ENCODE data around the gene SEMA4B.

SEMA4B gene

DNA sequence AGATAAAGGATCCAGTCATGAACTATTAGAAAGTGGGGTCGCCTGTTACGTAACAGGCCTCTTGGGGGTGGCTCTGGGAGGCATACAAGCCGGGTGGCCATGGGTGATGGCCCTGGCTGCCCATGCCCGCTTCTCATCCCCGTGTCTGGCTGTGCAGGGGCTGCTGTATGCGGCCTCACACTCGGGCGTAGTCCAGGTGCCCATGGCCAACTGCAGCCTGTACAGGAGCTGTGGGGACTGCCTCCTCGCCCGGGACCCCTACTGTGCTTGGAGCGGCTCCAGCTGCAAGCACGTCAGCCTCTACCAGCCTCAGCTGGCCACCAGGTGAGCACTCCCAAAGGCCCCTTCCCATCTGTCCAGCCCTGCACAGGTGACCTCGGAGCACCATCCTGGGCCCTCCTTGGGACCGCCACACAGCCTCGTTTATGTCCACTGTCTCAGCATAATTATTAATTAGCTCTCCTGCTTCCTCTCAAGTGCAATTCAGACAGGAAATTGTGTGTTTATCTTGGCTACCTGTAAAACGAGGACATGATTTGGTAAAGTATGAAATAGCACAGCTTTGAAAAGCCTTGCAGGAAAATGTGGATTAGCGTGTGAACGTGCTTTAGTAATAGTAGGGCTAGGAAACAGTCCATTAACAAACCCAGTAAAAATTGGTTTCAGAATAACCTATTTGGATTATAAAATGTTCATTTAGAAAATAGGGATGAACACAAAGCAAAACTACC lies 24.5 kb downstream of the SEMA4B start:
- DNase-seq (ENCODE audit: low read depth): no peak

DNA sequence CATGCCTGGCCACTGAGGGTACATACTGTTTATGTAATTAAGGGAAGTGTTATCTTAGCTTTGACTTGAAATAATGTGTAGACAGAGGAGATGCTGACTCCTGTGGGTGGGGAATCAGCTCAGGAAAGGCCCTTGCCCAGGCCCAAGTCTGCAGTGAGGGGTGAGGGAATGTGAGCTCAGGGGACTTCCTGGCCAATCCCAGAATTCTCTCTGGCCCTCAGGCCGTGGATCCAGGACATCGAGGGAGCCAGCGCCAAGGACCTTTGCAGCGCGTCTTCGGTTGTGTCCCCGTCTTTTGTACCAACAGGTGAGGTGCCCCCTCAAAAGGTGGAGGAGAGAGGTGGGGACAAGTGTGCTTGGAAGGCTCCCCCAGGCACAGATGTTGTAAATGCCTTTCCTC lies 26.2 kb downstream of the SEMA4B start:
- no peak for DNase-seq (ENCODE audit: low read depth)

DNA sequence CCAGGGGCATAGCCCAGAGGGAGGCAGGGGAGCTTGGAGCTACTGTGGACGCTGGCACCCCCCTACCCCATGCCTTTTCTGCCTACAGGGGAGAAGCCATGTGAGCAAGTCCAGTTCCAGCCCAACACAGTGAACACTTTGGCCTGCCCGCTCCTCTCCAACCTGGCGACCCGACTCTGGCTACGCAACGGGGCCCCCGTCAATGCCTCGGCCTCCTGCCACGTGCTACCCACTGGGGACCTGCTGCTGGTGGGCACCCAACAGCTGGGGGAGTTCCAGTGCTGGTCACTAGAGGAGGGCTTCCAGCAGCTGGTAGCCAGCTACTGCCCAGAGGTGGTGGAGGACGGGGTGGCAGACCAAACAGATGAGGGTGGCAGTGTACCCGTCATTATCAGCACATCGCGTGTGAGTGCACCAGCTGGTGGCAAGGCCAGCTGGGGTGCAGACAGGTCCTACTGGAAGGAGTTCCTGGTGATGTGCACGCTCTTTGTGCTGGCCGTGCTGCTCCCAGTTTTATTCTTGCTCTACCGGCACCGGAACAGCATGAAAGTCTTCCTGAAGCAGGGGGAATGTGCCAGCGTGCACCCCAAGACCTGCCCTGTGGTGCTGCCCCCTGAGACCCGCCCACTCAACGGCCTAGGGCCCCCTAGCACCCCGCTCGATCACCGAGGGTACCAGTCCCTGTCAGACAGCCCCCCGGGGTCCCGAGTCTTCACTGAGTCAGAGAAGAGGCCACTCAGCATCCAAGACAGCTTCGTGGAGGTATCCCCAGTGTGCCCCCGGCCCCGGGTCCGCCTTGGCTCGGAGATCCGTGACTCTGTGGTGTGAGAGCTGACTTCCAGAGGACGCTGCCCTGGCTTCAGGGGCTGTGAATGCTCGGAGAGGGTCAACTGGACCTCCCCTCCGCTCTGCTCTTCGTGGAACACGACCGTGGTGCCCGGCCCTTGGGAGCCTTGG lies 27.0 kb downstream of the SEMA4B start:
- no peak for DNase-seq (ENCODE audit: low read depth)

DNA sequence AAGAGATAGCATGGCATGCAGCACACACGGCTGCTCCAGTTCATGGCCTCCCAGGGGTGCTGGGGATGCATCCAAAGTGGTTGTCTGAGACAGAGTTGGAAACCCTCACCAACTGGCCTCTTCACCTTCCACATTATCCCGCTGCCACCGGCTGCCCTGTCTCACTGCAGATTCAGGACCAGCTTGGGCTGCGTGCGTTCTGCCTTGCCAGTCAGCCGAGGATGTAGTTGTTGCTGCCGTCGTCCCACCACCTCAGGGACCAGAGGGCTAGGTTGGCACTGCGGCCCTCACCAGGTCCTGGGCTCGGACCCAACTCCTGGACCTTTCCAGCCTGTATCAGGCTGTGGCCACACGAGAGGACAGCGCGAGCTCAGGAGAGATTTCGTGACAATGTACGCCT lies 27.8 kb downstream of the SEMA4B start:
- no peak for DNase-seq (ENCODE audit: low read depth)

DNA sequence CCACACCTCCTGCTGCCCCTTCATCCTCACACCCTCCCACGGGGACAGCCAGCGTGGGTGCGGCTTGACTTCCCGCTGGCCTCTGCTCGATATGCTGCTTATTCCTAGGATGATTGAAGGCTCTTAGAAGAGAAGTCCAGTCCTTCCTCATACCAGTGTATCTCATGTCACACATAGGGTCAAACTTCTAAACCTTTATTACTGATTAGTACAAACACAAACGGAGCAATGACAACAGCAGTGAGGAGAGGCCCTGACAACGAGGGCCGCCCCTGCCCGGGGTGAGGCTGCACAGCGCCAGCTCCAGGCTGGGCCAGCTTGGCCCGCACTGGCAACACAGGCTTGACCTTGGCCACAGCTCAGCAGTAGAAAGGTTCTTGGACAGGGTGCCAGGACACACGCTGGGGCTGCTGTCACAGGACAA lies 29.0 kb downstream of the SEMA4B start:
- DNase-seq (ENCODE audit: low read depth): no peak

DNA sequence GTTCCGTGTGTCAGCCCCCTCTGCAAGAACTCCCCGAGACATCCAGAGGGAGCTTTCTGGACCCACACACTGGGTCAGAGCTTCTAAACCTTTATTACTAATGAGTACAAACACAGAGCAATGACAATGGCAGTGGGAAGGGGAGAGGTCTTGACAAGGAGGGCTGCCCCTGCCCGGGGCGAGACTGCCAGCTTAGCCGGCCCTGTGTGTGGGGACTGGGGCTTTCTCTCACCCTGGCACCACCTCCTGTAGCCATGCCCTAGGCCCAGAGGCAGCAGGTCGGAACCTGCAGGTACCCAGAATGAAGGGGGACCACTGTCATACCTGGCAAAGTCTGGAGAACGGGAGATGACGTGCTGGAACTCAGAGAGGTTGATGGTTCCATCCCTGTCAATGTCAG lies 29.5 kb downstream of the SEMA4B start:
- no peak for DNase-seq (ENCODE audit: low read depth)

DNA sequence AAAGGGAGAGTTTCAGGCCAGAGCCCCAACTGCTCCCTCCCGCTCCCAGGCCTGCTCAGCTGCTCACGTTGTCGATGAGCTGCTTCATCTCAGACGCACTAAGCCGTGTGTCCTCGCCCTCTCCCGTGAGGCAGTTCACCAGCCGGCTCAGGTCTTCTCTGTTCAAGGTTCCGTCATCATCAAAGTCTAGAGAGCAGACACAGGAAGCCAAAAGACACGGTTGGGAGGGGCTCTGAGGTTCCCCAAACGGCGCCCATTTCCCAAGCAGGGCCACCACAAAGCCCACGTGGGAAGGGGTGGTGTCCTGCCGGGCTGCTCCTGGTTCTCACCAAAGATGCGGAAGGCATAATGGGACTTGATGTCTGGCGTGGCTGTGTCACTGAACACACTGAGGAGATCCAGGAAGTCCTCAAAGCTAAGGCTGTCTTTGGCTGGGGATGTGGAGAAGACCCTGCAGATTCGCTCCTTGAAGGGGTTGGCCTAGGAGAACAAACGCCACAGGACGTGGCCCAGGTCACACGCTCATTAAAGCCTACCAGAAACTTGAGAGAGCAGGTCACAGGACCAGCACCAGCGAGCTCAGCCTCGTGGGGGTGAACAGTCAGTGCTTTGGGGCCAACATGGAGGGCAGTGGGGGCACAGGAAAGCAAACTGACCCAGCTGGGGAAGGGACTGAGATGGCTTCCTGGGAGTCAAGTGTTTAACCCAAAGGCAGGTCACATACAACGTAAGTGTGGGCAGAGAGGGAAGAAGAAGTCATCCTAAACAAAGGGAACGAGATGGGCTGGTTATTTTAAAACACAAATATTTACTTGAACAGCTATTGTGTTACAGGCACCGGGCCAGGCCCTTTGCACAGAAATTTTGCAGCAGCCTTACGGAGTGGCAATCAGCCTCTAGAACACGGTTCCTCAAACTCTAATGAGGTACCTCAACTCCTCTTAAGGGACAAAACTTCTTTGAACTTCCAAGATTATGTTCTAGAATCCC lies 30.2 kb downstream of the SEMA4B start:
- peak; percentile 20 for DNase-seq (ENCODE audit: low read depth)

DNA sequence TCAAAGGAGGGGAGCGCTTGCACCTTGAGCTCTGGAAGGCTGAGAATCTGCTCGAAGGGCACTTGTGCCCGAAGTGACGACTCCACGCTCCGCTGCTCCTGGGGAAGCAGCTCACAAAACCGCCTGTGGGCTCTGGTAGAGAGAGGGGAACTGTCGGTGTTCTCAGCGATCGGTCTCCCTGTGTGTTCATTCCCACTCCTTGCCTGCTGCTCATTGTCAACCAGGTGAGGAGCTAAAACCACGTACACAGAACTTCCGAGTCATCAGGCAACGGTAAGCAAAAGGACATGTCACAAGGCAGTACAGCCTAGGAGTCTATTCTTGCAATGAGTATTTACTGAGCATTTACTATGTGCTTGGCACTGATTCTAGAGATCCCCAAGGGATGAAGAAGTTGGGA lies 31.1 kb downstream of the SEMA4B start:
- no peak for DNase-seq (ENCODE audit: low read depth)

DNA sequence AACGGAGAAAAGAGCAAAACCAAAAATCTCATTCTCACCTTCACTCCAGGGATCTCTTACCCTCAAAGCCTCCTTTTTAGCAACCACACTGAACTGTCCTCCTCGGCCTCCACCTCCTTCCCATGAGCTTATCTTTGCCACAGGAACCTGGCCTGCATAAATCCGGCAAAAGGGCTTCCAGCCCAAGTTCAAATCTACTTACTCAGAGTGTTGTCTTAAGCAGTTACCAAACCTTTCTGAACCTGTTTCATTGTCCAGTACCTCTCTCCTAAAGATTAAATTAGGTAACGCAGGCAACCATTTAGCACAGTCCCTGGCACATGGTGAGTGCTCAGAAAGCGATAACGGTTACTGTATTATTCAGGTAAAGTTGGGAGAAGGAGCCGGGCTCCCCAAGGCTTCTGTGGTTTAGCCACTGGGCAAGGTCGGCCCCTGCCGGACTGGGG lies 31.8 kb downstream of the SEMA4B start:
- no peak for DNase-seq (ENCODE audit: low read depth)

DNA sequence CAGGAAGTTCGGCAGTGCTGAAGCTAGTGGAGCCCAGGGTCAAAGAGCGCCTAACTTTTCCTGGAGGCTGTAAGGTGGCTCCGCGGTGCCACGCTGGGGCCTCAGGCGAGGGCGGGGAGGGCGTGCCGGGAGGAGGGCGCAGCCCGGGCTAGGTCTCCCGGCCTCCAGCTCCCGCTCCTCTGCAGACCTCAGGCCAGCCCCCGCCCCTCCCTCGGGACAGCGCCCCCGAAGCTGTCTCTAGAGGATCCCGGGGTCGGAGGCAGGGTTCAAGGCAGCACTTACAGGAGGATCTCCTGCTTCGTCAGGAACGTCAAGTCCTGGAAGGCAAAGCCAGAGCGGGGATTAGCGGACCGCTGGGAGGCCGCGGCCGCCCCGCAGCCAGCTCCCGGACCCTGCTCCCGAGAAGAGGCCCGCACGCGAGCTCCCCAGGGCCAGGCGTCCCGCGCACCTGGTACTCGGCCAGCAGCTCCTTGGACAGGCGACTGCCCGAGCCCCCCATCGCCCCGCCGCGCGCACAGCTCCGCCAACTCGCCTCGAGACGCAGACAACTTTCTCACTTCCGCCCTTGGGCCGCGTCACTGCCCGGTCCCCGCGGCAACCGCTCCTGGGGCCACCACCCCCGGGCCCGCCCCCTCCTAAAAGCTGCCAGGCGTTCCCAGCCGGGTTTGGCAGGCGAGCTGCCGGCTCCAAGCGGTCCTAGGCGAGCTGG lies 32.4 kb downstream of the SEMA4B start, which contains the start of gene CIB1:
Gene CIB1 (minus strand): TSS at position 555 of the 709 bp plus-strand sequence. CDS start 56 bp downstream, at position 499.
- DNase-seq (ENCODE audit: low read depth): peak; percentile 23

DNA sequence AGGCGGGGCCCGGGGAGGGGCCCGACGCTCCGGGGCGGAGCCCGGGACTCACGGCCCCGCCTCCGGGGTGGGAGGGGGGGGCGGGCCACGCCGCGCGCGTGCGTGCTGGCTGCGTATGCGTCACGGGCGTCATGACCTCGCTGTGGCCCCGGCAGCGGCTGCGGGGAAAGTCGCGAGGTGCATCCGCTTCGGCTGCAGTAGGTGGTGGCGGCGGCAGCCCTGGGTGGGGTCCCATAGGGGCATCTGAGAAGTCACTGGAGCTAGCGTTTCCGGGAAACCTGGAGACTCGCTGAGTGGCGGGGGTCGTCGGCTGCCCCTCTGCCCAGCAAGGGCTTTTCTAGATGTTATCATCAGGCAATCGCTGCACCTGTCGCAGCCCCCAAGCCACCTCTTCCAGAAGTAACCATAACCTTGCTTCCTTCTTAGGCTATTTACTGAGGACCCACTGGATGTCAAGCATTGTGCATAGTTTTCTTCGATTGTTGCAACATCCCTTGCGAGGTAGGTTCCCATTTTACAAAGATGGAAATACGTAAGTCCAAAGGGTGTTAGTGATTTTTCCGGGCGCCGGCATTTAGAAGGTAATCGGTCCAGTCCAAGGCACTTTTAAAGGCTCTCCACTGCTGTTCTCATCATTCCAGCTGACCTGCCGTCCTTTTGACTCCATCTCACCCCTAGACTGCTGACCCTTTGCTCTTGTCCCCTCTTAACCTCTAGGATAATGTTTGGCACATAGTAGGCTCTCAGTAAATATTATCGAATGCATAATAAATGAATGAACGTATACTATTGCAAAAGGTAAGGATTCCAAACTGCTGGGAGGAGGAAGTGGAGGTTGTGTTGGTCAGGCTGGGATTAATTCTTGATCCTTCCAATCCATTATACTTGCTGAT lies 33.2 kb downstream of the SEMA4B start, which contains the start of gene GDPGP1:
Gene GDPGP1 (plus strand): TSS at position 114 of the 893 bp plus-strand sequence. CDS start 6,700 bp downstream, outside the sequence.
- peak; percentile 89 for DNase-seq (ENCODE audit: low read depth)

DNA sequence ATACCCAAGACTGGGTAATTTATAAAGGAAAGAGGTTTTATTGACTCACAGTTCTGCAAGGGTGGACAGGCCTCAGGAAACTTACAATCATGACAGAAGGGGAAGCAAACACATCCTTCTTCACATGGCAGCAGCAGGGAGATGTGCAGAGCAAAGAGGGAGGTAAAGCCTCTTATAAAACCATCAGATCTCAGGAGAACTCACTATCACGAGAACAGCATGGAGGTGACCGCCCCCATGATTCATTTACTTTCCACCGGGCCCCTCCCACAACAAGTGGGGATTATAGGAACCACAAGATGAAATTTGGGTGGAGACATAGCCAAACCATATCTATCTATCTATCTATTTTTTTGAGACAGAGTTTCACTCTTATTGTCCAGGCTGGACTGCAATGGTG lies 38.2 kb downstream of the SEMA4B start:
- no peak for DNase-seq (ENCODE audit: low read depth)

DNA sequence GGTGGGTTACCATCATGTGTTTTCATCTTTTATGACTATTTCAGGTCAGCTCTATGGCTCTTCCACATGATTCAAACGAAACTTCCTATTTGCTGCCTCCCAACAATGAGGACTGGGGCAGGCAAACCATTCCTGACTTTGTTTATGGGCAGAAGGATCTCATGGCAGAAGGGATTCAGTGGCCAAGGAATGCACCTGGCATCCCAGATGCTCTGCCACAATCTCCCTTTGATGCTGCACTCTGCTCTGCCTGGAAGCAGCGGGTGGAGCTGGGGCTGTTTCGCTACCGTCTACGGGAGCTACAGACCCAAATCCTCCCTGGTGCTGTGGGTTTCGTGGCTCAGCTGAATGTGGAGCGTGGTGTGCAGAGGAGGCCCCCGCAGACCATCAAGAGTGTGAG lies 39.7 kb downstream of the SEMA4B start:
- DNase-seq (ENCODE audit: low read depth): no peak

DNA sequence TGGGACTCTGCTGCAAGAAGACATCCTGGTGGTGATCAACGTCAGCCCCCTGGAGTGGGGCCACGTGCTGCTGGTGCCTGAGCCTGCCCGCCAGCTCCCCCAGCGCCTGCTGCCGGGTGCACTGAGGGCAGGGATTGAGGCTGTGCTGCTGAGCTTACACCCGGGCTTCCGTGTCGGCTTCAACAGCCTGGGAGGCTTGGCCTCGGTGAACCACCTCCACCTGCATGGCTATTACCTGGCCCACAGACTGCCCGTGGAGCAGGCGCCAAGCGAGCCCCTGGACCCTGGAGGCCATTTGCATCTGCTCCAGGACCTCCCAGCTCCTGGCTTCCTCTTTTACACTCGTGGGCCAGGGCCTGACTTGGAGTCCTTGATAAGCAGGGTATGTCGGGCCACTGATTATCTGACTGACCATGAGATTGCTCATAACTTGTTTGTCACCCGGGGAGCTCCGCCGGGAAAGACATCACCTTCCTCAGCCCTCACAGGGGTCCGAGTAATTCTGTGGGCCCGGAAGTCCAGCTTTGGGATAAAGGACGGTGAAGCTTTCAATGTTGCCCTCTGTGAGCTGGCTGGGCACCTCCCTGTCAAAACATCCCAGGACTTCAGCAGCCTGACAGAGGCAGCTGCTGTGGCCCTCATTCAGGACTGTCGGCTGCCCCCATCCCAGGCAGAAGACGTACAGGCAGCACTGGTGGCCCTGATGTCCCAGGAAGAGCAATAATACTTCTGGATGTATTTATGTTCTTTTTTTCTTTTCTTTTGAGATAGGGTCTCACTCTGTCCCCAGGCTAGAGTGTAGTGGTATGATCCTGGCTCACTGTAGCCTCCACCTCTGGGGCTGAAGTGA lies 40.4 kb downstream of the SEMA4B start:
- no peak for DNase-seq (ENCODE audit: low read depth)

DNA sequence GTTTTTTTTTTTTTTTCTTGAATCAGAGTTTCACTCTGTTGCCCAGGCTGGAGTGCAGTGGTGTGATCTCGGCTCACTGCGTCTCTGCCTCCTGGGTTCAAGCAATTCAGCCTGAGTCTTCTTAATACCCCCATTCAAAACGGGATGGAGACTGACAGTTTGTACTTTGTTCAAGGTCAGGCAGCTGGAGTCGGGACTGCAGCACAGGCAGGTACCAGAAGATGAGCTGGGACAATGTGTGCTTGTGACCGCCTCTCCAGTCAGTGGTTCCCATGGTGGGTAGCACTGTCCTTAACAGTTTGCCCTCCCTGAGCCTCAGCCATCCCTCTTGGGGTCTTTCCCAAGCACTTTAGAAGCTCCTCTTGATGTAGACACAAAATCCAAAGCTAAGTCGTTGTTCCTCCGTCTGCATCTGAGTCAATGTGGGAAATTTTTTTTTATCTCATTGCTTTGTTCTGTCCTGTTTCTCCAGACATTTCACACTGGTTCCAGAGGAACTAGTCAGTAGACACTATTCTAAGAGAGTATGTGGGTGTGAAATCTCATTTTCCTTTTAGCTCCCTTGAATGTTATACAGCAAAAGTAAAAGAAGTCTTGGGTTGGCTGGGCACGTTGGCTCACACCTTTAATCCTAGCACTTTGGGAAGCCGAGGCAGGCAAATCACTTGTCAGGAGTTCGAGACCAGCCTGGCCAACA lies 43.0 kb downstream of the SEMA4B start:
- DNase-seq (ENCODE audit: low read depth): no peak

DNA sequence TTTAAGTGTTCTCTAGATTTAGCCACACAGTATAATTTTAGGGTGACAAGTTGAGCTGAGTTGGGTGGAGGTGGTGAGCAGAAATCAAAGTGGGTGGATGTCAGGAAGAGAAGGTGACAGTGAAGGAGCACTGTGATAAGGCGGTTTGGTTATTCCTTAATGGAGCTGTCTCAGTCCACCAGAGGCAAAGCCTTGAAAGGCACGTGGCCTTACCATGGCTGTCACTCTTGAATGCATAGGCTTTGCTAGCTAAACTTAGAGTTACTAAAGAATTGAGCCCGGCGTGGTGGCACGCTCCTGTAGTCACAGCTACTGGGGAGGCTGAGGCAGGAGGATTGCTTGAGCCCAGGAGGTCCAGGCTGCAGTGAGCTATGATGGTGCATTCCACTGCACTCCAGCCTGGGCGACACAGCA lies 47.7 kb downstream of the SEMA4B start:
- no peak for DNase-seq (ENCODE audit: low read depth)

DNA sequence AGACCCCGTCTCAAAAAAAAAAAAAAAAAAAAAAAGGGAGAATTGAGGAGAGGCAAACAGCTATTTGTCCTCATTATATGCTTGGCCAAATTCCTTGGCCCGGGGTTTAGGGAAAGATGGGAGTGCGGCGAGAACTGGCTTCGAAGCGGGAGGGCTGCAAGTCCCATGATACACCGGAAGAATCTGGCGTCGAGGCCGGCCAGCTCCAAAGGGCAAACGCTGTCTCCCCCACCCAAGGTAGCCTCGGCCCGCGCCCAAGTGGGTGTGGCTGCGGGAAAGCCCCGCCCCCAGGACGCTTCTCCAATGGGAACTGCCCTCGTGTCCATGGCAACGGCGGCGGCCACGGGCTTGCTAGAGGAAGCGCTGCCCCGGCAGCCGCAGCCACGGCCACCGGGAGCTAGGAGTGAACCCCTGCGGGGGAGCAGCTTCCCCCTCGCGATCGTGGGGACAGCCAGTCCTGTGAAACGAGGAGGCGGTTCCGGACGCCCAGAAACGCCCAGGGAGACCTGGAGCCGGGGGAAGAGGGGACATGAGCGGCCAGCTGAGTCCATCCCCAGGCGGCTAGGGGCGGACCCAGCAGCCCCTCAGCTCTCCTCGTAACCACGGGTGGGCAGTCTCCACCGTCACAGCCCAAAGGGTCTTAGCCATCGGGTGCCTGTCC lies 48.2 kb downstream of the SEMA4B start, which contains the start of gene TTLL13:
Gene TTLL13 (plus strand): TSS at position 354 of the 661 bp plus-strand sequence. CDS start 1,075 bp downstream, outside the sequence.
- DNase-seq (ENCODE audit: low read depth): peak; percentile 58

DNA sequence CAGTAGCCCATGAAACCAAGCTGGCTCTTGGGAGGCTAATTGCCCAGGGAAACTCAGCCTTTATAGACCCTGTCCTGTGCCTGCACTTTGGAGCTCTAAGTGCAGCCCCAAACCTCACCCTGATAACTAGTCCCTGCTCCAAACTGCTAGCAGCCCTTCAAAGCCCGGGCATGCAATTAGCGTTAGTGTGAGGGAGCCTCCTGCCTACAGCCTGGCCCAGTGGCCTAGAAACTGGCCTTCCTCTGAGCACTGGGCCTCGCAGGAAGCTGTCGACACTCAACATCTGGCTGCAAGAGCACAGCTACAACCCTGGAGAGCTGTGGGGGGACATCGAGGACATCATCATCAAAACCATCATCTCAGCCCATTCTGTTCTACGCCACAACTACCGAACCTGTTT lies 56.6 kb downstream of the SEMA4B start:
- DNase-seq (ENCODE audit: low read depth): no peak
